GM18858 (cell line): ENCODE measurements around the gene MASTL.

Experiments
- ATAC-seq: cut with Tn5 transposase; IDR thresholded peaks from one replicate; pipeline ENCODE4 v1.9.1; 2021; ENCODE audit not compliant: unreplicated experiment

The MASTL gene

DNA sequence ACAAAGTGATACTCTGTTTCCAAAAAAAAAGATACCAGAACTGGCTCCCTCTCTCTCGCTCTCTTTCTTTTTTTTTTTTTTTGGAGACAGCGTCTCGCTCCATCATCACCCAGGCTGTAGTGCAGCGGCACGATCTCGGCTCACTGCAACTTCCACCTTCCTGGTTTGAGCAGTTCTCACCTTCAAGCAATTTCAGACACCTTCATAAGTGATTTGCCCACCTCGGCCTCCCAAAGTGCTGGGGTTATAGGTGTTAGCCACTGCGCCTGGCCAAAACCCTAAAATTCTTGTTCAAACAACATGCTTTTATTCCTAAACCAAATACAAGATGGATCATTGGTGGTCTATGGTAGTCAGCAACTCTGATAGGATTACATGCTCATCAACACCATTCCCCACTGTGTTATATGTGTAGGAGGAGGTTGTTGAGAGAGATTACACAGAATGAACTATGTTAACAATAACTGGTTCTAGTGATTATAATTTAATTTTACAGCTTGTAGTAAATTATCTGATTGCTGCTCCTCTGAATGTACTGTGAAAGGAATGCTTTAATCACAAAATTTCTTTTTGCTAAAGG lies 69.9 kb downstream of the MASTL start:
- no peak for ATAC-seq

DNA sequence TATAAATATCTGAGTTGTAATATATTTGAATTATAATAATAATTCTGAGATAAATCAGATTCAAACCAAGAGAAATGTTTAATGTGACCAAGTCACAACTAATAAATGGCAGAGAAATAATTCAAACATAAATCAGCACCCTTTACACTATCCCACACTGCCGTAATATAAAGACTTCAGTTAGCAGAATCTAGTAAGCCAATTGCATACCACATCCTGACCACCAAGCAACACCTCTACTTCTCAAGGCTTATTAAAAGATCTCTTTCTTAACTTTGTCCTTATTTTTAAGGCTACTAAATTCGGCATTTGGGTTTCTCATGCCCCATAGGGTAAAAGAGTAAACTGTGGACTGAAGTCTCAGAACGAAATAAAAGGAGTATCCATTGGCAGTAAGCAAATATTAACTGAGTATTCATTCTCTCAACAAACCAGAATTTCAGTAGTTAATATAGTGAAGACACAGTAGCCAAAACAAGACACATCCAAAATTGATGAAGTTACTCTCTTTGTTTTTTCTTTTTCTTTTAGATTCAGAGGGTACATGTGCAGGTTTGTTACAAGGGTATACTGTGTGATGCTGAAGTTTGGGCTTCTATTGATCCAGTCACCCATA lies 70.6 kb downstream of the MASTL start:
- no peak for ATAC-seq

DNA sequence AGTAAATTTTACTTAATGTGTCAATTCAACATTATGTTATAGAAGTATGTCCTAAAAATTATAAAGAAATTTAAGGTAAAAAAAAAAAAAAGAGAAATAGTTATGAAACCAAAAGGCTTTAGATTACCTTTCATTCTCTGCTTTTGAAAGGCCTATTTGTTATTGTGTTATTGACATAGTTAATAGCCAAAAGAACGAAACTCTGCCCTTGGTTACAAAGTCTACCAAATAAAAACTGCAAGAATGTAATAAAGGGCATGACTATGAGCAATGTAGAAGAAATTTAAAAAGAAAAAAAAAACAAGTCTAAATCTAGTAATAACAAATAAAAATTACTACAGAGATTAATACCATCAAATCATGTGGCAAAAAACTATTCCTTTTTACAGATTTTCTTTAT lies 74.9 kb downstream of the MASTL start:
- ATAC-seq = no peak

DNA sequence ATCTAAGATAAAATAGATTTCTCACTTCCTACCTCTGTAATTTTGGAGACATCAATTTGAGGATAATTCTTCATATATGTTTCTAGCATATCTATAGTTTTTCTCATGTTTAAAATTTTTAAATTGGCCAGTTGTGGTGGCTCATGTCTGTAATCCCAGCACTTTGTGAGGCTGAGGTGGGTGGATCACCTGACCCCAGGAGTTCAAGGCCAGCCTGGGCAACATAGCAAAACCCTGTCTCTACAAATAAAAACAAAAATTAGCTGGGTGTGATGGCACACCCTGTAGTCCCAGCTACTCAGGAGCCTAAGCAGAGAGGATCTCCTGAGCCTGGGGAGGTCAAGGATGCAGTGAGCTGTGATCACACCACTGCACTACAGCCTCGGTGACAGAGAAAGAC lies 80.6 kb downstream of the MASTL start:
- no peak for ATAC-seq
